ENCODE results near the gene CTBP2. TPM values are rescaled to one million over a fixed set of nuclear protein-coding genes. Genes with fewer than 3 reads are reported as not detected.
"Not testable (repeated sequence)": the region's sequence is repeated elsewhere in the genome, so short reads cannot be mapped to it uniquely, and the experiment has no call there.

The CTBP2 gene
- total RNA-seq, 2 experiments from 2014 or later = 0.17 TPM; not detected in 1

DNA sequence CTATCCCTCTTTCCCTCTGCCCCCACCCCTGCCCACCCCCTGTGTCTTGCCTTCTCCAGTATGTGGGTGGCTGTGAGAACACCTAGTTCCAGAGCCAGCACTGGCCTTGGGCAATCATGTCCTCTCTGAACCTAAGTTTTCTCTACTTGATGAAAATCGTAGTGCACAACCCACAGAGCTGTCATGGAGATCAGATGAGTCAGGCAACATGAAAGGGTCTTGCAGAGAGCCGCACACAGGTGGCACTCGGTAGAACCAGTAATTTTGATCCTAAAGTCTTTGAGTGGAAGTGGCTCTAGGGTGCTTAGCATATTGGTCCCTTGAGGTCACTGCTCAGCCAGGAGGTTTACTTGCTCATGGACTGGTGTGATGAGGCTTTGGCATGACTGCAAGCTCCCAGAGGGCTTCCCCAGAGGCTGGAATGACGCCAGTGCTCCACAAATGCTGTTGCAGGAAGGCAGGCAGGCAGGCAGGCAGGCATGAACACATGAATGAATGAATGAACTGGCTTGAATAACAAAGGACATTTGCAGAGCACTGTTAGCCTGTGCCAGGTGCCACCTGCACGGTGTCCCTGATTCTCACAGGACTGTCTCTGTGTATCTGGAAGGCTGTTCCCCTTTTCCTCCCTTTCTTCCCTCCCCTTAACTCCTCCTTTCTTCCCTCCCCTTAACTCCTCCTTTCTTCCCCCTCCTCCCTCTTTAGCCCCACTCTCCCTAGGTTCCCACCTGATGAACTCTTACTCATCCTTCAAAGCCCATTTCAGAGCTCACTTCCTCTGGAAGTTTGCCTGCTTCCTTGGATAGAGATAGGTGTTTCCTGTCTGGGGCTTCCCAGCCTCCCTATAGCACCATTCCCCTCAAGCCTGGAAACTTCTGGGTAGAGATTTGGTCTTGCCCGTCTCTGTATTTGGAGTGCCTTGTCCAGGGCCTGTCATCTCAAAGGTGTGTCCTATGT, 27.2 kb upstream of the CTBP2 start:
- H3K9me3 Mint-ChIP-seq = peaks cover 4% of the 10 kb centered on the region
- Histone ChIP-seq H3K9me3 (ENCODE audit: control insufficient read depth in 1 of 2, insufficient read depth in 1 of 2, low read length in 2 of 2) (peaks cover 0 to 18% of the 10 kb centered on the region in 2 experiments), H3K4me3 (ENCODE audit: low read length) (no peak overlapping the region), H3K27me3 (ENCODE audit: control insufficient read depth in 1 of 2, insufficient read depth in 2 of 2, low read length in 2 of 2) (no peaks in the 10 kb centered on the region), H3K4me1 (ENCODE audit: insufficient read depth, low read length) (no peaks in the 10 kb centered on the region), H3K36me3 (ENCODE audit: insufficient read depth, low read length) (no peaks in the 10 kb centered on the region), H3K27ac (ENCODE audit: low read depth in 1 of 2, low read length in 2 of 2) (no peak overlapping the region)
- no peak overlapping the region for H3K4me3 Mint-ChIP-seq
- no peak overlapping the region for H3K27ac Mint-ChIP-seq
- H3K4me1 Mint-ChIP-seq (ENCODE audit: low read depth) = no peaks in the 10 kb centered on the region
- POLR2A ChIA-PET = no interaction called here
- intact Hi-C loops (cut with DNase I, micrococcal nuclease) = no loop called here
- TF ChIP-seq, protein P1, sequence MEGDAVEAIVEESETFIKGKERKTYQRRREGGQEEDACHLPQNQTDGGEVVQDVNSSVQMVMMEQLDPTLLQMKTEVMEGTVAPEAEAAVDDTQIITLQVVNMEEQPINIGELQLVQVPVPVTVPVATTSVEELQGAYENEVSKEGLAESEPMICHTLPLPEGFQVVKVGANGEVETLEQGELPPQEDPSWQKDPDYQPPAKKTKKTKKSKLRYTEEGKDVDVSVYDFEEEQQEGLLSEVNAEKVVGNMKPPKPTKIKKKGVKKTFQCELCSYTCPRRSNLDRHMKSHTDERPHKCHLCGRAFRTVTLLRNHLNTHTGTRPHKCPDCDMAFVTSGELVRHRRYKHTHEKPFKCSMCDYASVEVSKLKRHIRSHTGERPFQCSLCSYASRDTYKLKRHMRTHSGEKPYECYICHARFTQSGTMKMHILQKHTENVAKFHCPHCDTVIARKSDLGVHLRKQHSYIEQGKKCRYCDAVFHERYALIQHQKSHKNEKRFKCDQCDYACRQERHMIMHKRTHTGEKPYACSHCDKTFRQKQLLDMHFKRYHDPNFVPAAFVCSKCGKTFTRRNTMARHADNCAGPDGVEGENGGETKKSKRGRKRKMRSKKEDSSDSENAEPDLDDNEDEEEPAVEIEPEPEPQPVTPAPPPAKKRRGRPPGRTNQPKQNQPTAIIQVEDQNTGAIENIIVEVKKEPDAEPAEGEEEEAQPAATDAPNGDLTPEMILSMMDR (IDR thresholded peaks at IDR 0.05) = no peak
- ATAC-seq (ENCODE audit: poor library complexity) (no peak), DNase-seq (no peak)
- no peaks in the 10 kb centered on the region for H3K36me3 Mint-ChIP-seq (ENCODE audit: low read depth)
- CTCF ChIA-PET = no interaction called here
- peaks cover 18% of the 10 kb centered on the region for H3K27me3 Mint-ChIP-seq

DNA sequence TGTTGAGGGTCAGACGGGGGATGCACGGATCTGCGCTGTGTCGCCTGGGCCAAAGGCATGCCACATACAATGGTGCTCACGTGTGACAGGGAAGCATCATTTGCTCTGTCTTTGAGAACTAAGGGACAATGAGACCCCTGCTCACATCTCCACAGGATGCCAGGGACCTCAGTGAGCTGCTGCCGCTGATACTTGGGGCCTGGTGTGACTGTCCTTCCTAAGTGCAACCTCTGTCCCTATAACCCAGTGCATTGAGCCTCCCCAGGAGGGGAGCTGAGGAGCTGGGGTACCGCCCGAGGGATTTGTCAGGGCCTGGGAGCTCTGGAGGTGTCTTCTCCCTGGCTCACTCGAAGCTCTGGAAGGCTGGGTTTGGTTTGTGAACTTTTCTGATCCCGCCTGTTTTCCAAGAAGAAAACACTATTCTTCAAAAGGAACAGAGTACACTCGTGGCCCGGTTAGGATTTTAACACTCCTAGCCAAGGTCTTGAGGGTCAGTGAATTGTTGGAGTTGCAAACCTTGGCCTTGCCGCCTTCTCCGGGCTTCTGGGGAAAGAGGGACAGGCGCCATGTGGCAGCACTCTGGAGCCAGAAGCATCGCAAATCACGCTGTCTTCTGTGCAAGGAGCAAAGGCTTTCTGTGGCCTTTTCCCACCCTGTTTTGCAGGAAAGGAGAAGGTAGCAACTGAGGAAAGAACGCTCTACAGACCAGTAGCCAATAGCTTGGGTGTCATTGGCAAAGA, 26.2 kb upstream of the CTBP2 start:
- H3K4me1 Mint-ChIP-seq (ENCODE audit: low read depth) = no peaks in the 10 kb centered on the region
- no peak overlapping the region for H3K27ac ChIP-seq (ENCODE audit: low read depth in 1 of 2, low read length in 2 of 2)

DNA sequence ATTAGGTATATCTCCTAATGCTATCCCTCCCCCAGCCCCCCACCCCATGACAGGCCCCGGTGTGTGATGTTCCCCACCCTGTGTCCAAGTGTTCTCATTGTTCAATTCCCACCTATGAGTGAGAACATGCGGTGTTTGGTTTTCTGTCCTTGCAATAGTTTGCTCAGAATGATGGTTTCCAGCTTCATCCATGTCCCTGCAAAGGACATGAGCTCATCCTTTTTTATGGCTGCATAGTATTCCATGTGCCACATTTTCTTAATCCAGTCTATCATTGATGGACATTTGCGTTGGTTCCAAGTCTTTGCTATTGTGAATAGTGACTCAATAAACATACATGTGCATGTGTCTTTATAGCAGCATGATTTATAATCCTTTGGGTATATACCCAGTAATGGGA, 18.7 kb upstream of the CTBP2 start:
- intact Hi-C loops (cut with DNase I, micrococcal nuclease); H3K4me3 ChIP-seq (ENCODE audit: low read length); H3K36me3 Mint-ChIP-seq (ENCODE audit: low read depth); H3K9me3 ChIP-seq (ENCODE audit: control insufficient read depth in 1 of 2, insufficient read depth in 1 of 2, low read length in 2 of 2); H3K9me3 Mint-ChIP-seq; H3K36me3 ChIP-seq (ENCODE audit: insufficient read depth, low read length); H3K4me1 Mint-ChIP-seq (ENCODE audit: low read depth); POLR2A ChIA-PET; CTCF ChIA-PET; DNase-seq; H3K27ac Mint-ChIP-seq; H3K4me1 ChIP-seq (ENCODE audit: insufficient read depth, low read length); ATAC-seq (ENCODE audit: poor library complexity); H3K27ac ChIP-seq (ENCODE audit: low read depth in 1 of 2, low read length in 2 of 2); H3K27me3 ChIP-seq (ENCODE audit: control insufficient read depth in 1 of 2, insufficient read depth in 2 of 2, low read length in 2 of 2); H3K4me3 Mint-ChIP-seq: not testable (repeated sequence)
- H3K27me3 Mint-ChIP-seq = peaks cover 23% of the 10 kb centered on the region

More for the DNA sequence above, 26.2 kb upstream of the CTBP2 start:
- no peak overlapping the region for H3K4me3 ChIP-seq (ENCODE audit: low read length)
- TF ChIP-seq, protein P1 (IDR thresholded peaks at IDR 0.05) = no peak
- H3K36me3 ChIP-seq (ENCODE audit: insufficient read depth, low read length) = no peaks in the 10 kb centered on the region
- no peaks in the 10 kb centered on the region for H3K36me3 Mint-ChIP-seq (ENCODE audit: low read depth)
- H3K9me3 ChIP-seq (ENCODE audit: control insufficient read depth in 1 of 2, insufficient read depth in 1 of 2, low read length in 2 of 2) = peaks cover 0 to 18% of the 10 kb centered on the region in 2 experiments
- no peaks in the 10 kb centered on the region for H3K4me1 ChIP-seq (ENCODE audit: insufficient read depth, low read length)
- POLR2A ChIA-PET = no interaction called here
- DNase-seq = peak in 1 of 14 experiments; percentile 5
- H3K27me3 Mint-ChIP-seq = peaks cover 23% of the 10 kb centered on the region
- CTCF ChIA-PET = no interaction called here
- H3K27ac Mint-ChIP-seq = no peak overlapping the region
- ATAC-seq (ENCODE audit: poor library complexity) = no peak
- peaks cover 4% of the 10 kb centered on the region for H3K9me3 Mint-ChIP-seq
- H3K27me3 ChIP-seq (ENCODE audit: control insufficient read depth in 1 of 2, insufficient read depth in 2 of 2, low read length in 2 of 2) = no peaks in the 10 kb centered on the region
- no peak overlapping the region for H3K4me3 Mint-ChIP-seq
- intact Hi-C loops (cut with DNase I, micrococcal nuclease) = no loop called here

Data from CD4-positive, alpha-beta T cell (primary cell).